Pancreas (tissue), 10 donors: ENCODE results near the gene GALNT10. TPM values are rescaled to one million over a fixed set of nuclear protein-coding genes. Genes with fewer than 3 reads are reported as not detected.

Source experiments
- ATAC-seq, 4 donors: fragments of 200-7000 bp; cut with Tn5 transposase; one replicate each; pipeline versions ENCODE4 v1.8.0 to v1.9.1; 2020; ENCODE audit warnings: mild to moderate bottlenecking in 4 of 4, moderate library complexity in 4 of 4
- DNase-seq, 6 donors: peaks; one replicate each; pipeline ENCODE4 v3.0.0-alpha.2; 2020
- FAIRE-seq: peaks from 2 replicates; lab custom pipeline; 2012; peaks lifted over from hg19 to GRCh38; lab: Jason Lieb, UNC
- H3K27ac ChIP-seq, 4 donors: fragments of 200-600 bp; sonication (generic); 1 replicate in 3 of 4; 2 replicates in 1 of 4; pipeline versions ENCODE4 v1.5.0 to v1.8.0; 2020
- H3K27me3 ChIP-seq, 4 donors: fragments of 200-600 bp; one replicate each; pipeline ENCODE4 v1.8.0; 2021
- H3K36me3 ChIP-seq, 3 donors: fragments of 200-600 bp; sonication (generic) in 1 of 3; one replicate each; pipeline versions ENCODE4 v1.5.0 to v1.8.0; 2020 to 2021
- H3K4me1 ChIP-seq, 3 donors: fragments of 200-600 bp; one replicate each; pipeline ENCODE4 v1.8.0; 2021
- H3K4me3 ChIP-seq, 4 donors: fragments of 200-600 bp; sonication (generic) in 2 of 4; one replicate each; pipeline versions ENCODE4 v1.5.0 to v1.8.0; 2020 to 2021
- H3K9me3 ChIP-seq, 4 donors: fragments of 200-600 bp; one replicate each; pipeline ENCODE4 v1.8.0; 2021
- CTCF ChIP-seq, 4 donors: fragments of 200-600 bp; sonication (generic) in 3 of 4; IDR thresholded peaks; one replicate each; pipeline versions ENCODE4 v1.5.0 to v1.8.0; 2021; ENCODE audit warnings: antibody characterized with exemption in 4 of 4
- WGBS, 2 donors: extraction: QIAGEN DNeasy Blood & Tissue Kit; methylation state at CpG; one replicate each; pipeline ENCODE4 v1.1.7; 2013; 5-methylcytosine and 5-hydroxymethylcytosine counted together
- intact Hi-C, 3 donors: fragments of 100-400 bp; cut with DNase I; formaldehyde crosslinking; loops; one replicate each; pipeline versions ENCODE4 v1.11.1 to v1.14.2; 2022
- polyA plus RNA-seq, 2 donors: library from polyadenylated mRNA; stranded (reverse); fragments of 200-250 nt; gene quantifications; one replicate each; pipeline ENCODE4 v1.2.3, GENCODE V29; 2013
- total RNA-seq, 6 donors: library from RNA; stranded (reverse); fragmentation: NEBNext Ultra II Directional in 4 of 6; extraction: Animal tissue kit (Norgen Biotek cat#: 25700) in 4 of 6; gene quantifications; one replicate each; pipeline versions ENCODE4 v1.2.1 to v1.2.4, GENCODE V29; 2021 to 2023
- donor health status: healthy with polysubstance abuse.
- donor health status: DM: no; HTN: no; CAD: no; lungs with moderate emphysema.
- donor health status: DM: no; HTN: no; CAD: no.
- donor health status: control.
- donor health status: control.
- donor health status: Bipolar disorder and iron deficiency.
- donor health status: DM: yes; HTN: yes; CAD: no.
- donor health status: DM: no; HTN: no; CAD: no.
- donor health status: DM: no; HTN: no; CAD: no.
- donor health status: DM: yes; HTN: yes; CAD: no.

The GALNT10 gene
- total and polyA plus RNA-seq, 8 donors = 4.4 to 23.1 (median 13.4) TPM

- intact Hi-C loops = no loop called here
- no peak for TF ChIP-seq CTCF (IDR thresholded peaks at IDR 0.05)
Observed at GRCh38 chr5:154236011-154236410, 45.5 kb downstream of the GALNT10 start.

GRCh38 chr5:154236536-154237375 is 46.2 kb downstream of the GALNT10 start:
- no peaks in the 10 kb centered on the region for H3K9me3 ChIP-seq
- FAIRE-seq (no peak), DNase-seq (no peak), ATAC-seq (no peak)
- WGBS, 2 donors = 87 to 91% methylated on average over 7 of the region's 7 CpGs
- no peak overlapping the region for H3K4me3 ChIP-seq
- no peak overlapping the region for H3K27ac ChIP-seq
- intact Hi-C loops = no loop called here
- peaks cover 4 to 17% (median 12%) of the 10 kb centered on the region in 3 donors for H3K4me1 ChIP-seq
- H3K27me3 ChIP-seq = no peaks in the 10 kb centered on the region
- no peaks in the 10 kb centered on the region for H3K36me3 ChIP-seq
- no peak for TF ChIP-seq CTCF (IDR thresholded peaks at IDR 0.05)

More at GRCh38 chr5:154236011-154236410, 45.5 kb downstream of the GALNT10 start:
- DNase-seq = no peak
- peaks cover under 1 to 13% (median 8%) of the 10 kb centered on the region in 3 donors for H3K4me1 ChIP-seq
- WGBS, 2 donors = 86 to 94% methylated on average over 1 of the region's 1 CpG
- H3K27me3 ChIP-seq = no peaks in the 10 kb centered on the region
- FAIRE-seq = no peak
- no peaks in the 10 kb centered on the region for H3K36me3 ChIP-seq
- H3K9me3 ChIP-seq = no peaks in the 10 kb centered on the region
- H3K4me3 ChIP-seq = no peak overlapping the region
- no peak overlapping the region for H3K27ac ChIP-seq
- no peak for ATAC-seq

- WGBS, 2 donors = 95 to 96% methylated on average over 5 of the region's 5 CpGs
- no peak for FAIRE-seq
- intact Hi-C loops = no loop called here
- H3K36me3 ChIP-seq = no peaks in the 10 kb centered on the region
- no peak for ATAC-seq
- no peak overlapping the region for H3K4me3 ChIP-seq
- peaks cover 4 to 17% (median 12%) of the 10 kb centered on the region in 3 donors for H3K4me1 ChIP-seq
- no peak for TF ChIP-seq CTCF (IDR thresholded peaks at IDR 0.05)
- no peak for DNase-seq
- no peaks in the 10 kb centered on the region for H3K9me3 ChIP-seq
- H3K27ac ChIP-seq = no peak overlapping the region
- H3K27me3 ChIP-seq = no peaks in the 10 kb centered on the region
Observed at GRCh38 chr5:154237376-154237743, 46.8 kb downstream of the GALNT10 start.

- no peak overlapping the region for H3K4me3 ChIP-seq
- no peak for ATAC-seq
- FAIRE-seq = no peak
- H3K9me3 ChIP-seq = no peaks in the 10 kb centered on the region
- intact Hi-C loops = no loop called here
- peaks cover 4 to 17% (median 12%) of the 10 kb centered on the region in 3 donors for H3K4me1 ChIP-seq
- TF ChIP-seq CTCF (IDR thresholded peaks at IDR 0.05) = no peak
- H3K36me3 ChIP-seq = no peaks in the 10 kb centered on the region
- no peak overlapping the region for H3K27ac ChIP-seq
- 95 to 96% methylated on average over 5 of the region's 5 CpGs for WGBS, 2 donors
- no peak for DNase-seq
- no peaks in the 10 kb centered on the region for H3K27me3 ChIP-seq
Observed at GRCh38 chr5:154237946-154238345, 47.4 kb downstream of the GALNT10 start.
